ACC112 (cell line): ENCODE data around the gene ATG12.
"Not testable (repeated sequence)": the region's sequence is repeated elsewhere in the genome, so short reads cannot be mapped to it uniquely, and the experiment has no call there.

Source experiments
- H2AFZ ChIP-seq: fragments of 200-600 bp; sonication (generic); one replicate; pipeline ENCODE4 v1.6.0; 2017; ENCODE audit warnings: antibody characterized with exemption, low read length; ENCODE audit not compliant: unreplicated experiment
- H3K27ac ChIP-seq: fragments of 200-600 bp; sonication (generic); 2 replicates; pipeline ENCODE4 v1.5.1; 2014; ENCODE audit warnings: low read depth, mild to moderate bottlenecking, antibody characterized with exemption, low read length, moderate library complexity
- H3K27me3 ChIP-seq: fragments of 200-600 bp; sonication (generic); 2 replicates; pipeline ENCODE4 v1.6.1; 2014; ENCODE audit warnings: mild to moderate bottlenecking, antibody characterized with exemption, low read length, moderate library complexity, mixed read lengths; ENCODE audit not compliant: insufficient read depth
- H3K36me3 ChIP-seq: fragments of 200-600 bp; sonication (generic); 2 replicates; pipeline ENCODE4 v1.6.1; 2016; ENCODE audit warnings: mild to moderate bottlenecking, antibody characterized with exemption, low read length, moderate library complexity, mixed read lengths; ENCODE audit not compliant: insufficient read depth
- H3K4me1 ChIP-seq: fragments of 200-600 bp; sonication (generic); one replicate; pipeline ENCODE4 v1.6.1; 2016; ENCODE audit warnings: low read length, mixed read lengths; ENCODE audit not compliant: insufficient read depth, unreplicated experiment, control insufficient read depth
- H3K4me3 ChIP-seq: fragments of 200-600 bp; sonication (generic); 2 replicates; pipeline ENCODE4 v1.5.1; 2014; ENCODE audit warnings: mild to moderate bottlenecking, low read depth, low read length
- H3K79me2 ChIP-seq: fragments of 200-600 bp; sonication (generic); one replicate; pipeline ENCODE4 v1.6.0; 2016; ENCODE audit warnings: low read length; ENCODE audit not compliant: control insufficient read depth, unreplicated experiment, insufficient read depth

Gene ATG12

DNA sequence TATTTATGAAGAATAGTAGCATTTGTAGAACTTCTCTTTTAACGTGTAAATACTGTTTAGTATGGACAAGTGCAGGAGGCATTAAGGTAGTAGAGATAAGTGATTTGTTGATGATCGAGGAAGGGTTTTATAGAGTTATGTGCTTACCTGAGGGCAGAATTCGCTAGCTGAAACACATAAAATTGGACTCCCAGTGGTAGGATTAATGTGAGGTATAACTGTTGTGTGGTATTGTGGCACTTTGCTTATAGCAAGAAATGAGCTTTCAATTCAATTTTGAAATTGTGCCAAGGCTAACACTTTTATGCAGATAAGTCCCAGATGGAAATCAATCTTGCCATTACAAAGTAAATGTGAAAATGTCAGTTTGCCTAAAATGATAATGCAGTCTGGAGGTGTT lies 1.6 kb upstream of the ATG12 start:
- Histone ChIP-seq H3K27me3 (no peaks in the 10 kb centered on the region), H3K36me3 (no peaks in the 10 kb centered on the region), H3K4me3 (peak overlapping the region; percentile 98), H3K4me1 (peaks cover 27% of the 10 kb centered on the region), H3K27ac (no peak overlapping the region), H3K79me2 (peaks cover 91% of the 10 kb centered on the region), H2AFZ (peak overlapping the region; percentile 83)

DNA sequence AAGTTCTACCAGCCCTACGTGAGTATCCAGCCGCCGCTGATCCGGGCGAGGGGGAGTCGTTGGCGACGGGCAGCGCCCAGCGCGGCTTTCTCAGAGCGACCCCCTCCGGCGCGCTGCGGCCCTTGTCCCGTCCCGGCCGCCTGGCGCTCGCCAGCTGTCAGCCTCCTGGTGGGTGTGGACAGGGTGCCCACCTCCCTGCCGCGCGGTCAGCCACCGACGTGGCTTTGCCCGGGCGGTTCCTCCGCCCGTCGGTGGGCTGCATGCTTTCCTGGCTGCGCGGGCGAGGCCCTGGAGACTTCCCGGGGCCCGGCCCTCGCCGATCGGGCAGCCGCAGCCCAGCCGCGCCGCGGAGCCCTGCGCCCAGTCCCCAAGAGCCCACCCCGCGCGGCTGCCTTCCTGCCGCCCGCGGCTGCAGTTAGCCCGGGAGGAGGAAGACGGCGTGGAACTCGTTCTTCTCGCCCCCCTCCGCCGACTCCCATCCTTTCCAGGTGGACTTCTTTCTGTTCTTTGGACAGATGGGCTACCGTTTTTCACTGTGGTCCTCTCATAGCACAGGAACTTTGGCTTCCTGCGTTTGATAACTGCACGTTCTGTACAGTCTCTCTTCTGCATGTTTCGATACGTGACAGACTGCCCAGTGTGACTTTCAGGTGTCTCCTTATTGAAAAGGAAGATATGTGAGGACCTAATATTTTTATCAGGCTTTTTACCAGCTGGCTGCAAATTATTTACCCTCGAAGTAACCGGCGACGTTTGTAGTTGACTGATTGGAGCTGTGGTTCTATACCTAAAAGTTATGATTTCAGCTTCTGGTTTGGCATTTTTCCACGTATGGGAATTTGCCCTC lies 947 bp upstream of the ATG12 start:
- H2AFZ ChIP-seq: peak overlapping the region; percentile 83
- no peaks in the 10 kb centered on the region for H3K27me3 ChIP-seq
- peaks cover 91% of the 10 kb centered on the region for H3K79me2 ChIP-seq

DNA sequence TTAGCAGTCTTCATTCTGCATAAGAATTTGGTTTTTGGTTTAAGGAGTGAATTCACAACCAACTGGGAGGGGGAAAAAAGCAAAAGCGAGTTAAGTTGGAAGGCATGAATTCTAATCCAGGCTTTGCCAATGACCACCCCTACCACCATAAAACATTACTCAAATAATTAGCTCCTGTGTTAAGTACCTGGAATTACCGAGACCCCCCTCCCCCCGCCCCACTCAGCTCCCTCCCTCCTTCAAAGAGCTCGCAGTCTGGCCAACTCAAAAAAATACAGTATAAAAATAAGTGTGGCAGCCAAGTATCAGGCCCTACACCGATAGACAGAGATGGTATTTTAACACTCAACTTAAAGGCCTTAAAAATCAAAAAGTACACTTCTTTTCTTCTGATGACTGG lies 492 bp downstream of the ATG12 start:
- Histone ChIP-seq H3K4me1 (peaks cover 29% of the 10 kb centered on the region), H3K27ac (peak overlapping the region; percentile 84), H3K4me3 (peak overlapping the region; percentile 98), H3K79me2 (peaks cover 91% of the 10 kb centered on the region), H2AFZ (peak overlapping the region; percentile 68), H3K36me3 (peaks cover 12% of the 10 kb centered on the region), H3K27me3 (no peaks in the 10 kb centered on the region)

More for the DNA sequence above, 947 bp upstream of the ATG12 start:
- H3K4me1 ChIP-seq: peaks cover 29% of the 10 kb centered on the region
- no peaks in the 10 kb centered on the region for H3K36me3 ChIP-seq
- peak overlapping the region; percentile 84; the same call in 1 of the 2 replicates for H3K27ac ChIP-seq
- H3K4me3 ChIP-seq: peak overlapping the region; percentile 98

DNA sequence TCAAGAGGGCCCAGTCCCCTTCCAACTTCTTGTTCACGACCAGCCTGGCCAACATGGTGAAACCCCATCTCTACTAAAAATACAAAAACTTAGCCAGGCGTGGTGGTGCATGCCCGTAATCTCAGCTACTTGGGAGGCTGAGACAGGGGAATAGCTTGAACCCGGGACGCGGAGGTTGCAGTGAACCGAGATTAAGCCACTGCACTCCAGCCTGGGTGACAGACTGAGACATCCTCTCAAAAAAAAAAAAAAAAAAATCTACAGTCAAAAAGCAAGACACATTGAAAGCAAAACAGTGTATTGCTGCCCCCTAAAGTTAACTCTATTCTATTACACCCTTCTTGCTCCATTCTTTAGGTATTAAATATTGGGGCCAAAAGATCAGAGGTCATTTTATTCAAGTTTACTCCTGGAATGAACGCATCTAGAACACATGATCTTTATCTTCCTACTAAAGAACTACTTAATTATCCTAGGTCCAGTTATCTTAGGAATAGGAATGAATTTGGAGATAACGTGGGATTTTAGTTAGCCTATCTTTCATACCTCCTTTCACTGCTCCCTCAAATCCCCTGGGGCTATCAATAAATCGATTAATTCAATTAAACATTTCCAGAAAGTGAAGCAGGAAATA lies 2.4 kb downstream of the ATG12 start:
- peaks cover 73% of the 10 kb centered on the region for H3K79me2 ChIP-seq
- peaks cover 29% of the 10 kb centered on the region for H3K4me1 ChIP-seq
- no peak overlapping the region for H3K27ac ChIP-seq

DNA sequence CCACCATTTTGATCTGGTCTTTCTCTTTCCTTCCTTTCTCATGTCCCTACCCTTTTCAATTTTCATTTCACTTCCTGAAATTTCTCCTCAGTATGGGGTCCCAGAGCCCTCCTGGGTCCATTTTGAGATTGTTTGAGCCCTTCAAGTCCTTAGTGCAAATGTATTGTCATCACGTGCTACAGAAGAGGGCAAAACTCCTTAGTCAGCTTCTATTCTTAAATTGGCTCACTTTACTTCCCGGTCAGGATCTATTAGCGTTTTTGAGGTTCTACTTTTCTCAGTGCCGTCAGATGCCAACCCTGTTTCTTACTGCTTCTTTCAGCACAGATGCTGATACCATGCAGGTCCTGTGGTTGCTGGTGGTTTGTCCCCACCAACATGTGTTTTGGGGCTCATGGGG lies 5.9 kb downstream of the ATG12 start:
- H3K36me3 ChIP-seq: peaks cover 27% of the 10 kb centered on the region
- H3K4me1 ChIP-seq: peaks cover 21% of the 10 kb centered on the region
- peaks cover 43% of the 10 kb centered on the region for H3K79me2 ChIP-seq

More for the DNA sequence above, 2.4 kb downstream of the ATG12 start:
- no peaks in the 10 kb centered on the region for H3K27me3 ChIP-seq
- H2AFZ ChIP-seq: no peak overlapping the region
- peak overlapping the region; percentile 98 for H3K4me3 ChIP-seq
- peaks cover 17% of the 10 kb centered on the region for H3K36me3 ChIP-seq

DNA sequence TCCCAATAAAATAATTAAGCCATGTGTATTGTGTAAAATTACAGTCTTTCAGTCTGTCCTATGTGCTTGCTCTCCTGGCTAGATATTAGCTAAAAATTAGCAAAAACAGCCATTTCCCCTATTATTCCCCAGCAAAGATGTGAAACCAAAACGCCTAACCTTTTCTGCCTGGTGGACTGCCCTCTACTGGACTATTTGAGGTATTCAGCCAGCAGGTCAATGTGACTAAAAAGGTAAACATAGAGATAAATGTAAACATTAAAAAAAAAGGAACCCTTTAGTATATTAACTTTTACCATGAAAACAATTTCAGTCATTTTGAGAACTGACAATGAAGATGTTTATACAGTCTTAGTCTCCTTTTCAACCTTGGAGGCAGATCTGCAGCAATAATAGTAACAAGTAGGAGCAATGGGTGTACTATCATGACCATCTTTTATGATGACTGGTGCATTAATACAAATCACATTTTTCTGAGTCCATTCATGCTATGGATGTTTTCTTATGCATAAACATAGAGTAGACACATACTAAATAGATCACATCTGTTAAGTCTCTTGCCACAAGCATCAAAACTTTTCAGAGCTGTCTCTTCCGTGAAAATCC lies 10.1 kb downstream of the ATG12 start:
- Histone ChIP-seq H2AFZ (no peak overlapping the region), H3K27ac (no peak overlapping the region), H3K4me1 (no peaks in the 10 kb centered on the region), H3K27me3 (no peaks in the 10 kb centered on the region), H3K79me2 (peaks cover 4% of the 10 kb centered on the region), H3K36me3 (peaks cover 37% of the 10 kb centered on the region), H3K4me3 (no peak overlapping the region)

More for the DNA sequence above, 5.9 kb downstream of the ATG12 start:
- no peak overlapping the region for H3K4me3 ChIP-seq
- H3K27ac ChIP-seq: no peak overlapping the region
- H3K27me3 ChIP-seq: no peaks in the 10 kb centered on the region
- no peak overlapping the region for H2AFZ ChIP-seq

DNA sequence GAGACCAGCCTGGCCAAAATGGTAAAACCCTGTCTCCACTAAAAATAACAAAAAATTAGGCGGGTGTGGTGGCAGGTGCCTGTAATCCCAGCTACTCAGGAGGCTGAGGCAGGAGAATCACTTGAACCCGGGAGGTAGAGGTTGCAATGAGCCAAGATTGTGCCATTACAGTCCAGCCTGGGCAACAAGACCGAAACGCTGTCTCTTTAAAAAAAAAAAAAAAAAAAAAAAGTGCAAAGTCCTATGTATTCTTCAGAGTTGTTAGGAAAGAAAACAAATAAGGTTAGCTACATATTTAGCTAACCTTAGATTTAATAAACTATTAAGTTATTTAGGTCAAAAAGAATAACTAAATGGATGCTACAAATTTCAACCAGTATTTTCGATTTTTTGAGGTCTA lies 11.5 kb downstream of the ATG12 start:
- Histone ChIP-seq H3K27ac (no peak overlapping the region), H3K4me3 (no peak overlapping the region), H3K79me2 (no peaks in the 10 kb centered on the region), H3K36me3 (peaks cover 32% of the 10 kb centered on the region), H2AFZ (no peak overlapping the region), H3K4me1 (no peaks in the 10 kb centered on the region), H3K27me3 (no peaks in the 10 kb centered on the region)

DNA sequence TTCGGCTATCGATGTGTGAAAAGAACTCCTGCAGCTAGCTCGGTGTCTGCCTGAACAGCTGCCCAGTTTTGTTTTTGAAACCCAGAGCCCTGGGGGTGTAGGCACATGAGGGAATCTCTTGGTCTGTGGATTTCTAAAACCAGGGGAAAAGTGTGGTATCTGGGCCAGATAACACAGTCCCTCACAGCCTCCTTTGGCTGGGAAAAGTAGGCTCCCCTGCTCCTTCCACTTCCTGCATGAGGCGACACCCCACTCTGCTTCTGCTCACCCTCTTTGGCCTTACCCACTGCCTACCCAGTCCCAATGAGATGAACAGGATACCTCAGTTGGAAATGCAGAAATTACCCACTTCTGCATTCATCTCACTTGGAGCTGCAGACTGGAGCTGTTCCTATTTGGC lies 15.4 kb downstream of the ATG12 start:
- Histone ChIP-seq H3K79me2 (no peaks in the 10 kb centered on the region), H3K4me1 (no peaks in the 10 kb centered on the region), H3K27me3 (no peaks in the 10 kb centered on the region), H3K36me3 (peaks cover 27% of the 10 kb centered on the region), H3K27ac (no peak overlapping the region), H3K4me3 (no peak overlapping the region), H2AFZ (no peak overlapping the region)

DNA sequence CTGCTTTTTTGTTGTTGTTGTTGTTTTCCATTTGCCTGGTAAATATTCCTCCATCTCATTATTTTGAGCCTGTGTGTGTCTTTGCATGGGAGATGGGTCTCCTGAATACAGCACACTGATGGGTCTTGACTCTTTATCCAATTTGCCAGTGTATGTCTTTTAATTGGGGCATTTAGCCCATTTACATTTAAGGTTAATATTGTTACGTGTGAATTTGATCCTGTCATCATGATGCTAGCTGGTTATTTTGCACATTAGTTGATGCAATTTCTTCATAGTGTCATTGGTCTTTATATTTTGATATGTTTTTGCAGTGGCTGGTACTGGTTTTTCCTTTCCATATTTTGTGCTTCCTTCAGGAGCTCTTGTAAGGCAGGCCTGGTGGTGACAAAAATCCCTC lies 16.4 kb downstream of the ATG12 start:
- not testable (repeated sequence) for H3K27ac ChIP-seq

DNA sequence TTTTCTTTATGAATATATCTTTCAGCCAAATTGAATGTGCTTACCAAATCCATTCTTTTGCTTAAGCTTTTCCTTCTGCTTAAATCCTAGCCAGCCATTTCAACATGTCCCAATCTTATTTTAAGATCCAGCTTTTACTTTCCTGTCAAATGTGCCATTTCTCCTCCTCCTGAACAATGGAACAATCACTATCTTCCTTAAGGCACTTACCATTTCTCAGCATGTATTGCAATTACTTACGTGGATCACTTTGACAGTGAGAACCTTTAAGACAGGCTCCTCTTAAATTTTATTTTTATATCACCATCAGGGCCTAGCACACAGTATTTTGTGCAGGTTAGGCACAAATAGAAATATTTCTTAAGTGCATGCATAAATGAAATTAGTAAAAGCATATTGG lies 20.5 kb downstream of the ATG12 start:
- Histone ChIP-seq H2AFZ (no peak overlapping the region), H3K79me2 (no peaks in the 10 kb centered on the region), H3K27me3 (peaks cover 22% of the 10 kb centered on the region), H3K27ac (no peak overlapping the region), H3K36me3 (no peaks in the 10 kb centered on the region), H3K4me1 (peaks cover 2% of the 10 kb centered on the region), H3K4me3 (no peak overlapping the region)

More for the DNA sequence above, 16.4 kb downstream of the ATG12 start:
- not testable (repeated sequence) for H3K4me3 ChIP-seq, H3K79me2 ChIP-seq, H3K27me3 ChIP-seq, H2AFZ ChIP-seq, H3K4me1 ChIP-seq
- H3K36me3 ChIP-seq: peaks cover 20% of the 10 kb centered on the region
